HCT116 (cell line): ENCODE measurements around the gene PFKFB2. TPM values are rescaled to one million over a fixed set of nuclear protein-coding genes. Genes with fewer than 3 reads are reported as not detected.

Experiments
- ATAC-seq: fragments of 200-7000 bp; cut with Tn5 transposase; 2 replicates; pipeline ENCODE4 v1.9.1; 2020; ENCODE audit warnings: mild to moderate bottlenecking, moderate library complexity
- BruUV-seq: library from RNA; stranded (reverse); fragments of 400-500 nt; replicated peaks from 2 replicates; lab custom pipeline; 2021; lab: Mats Ljungman, UMichigan
- CTCF ChIA-PET: fragments of 300-600 bp; sonication (Branson Sonifier 250); formaldehyde crosslinking; loops from one replicate; lab custom pipeline; 2021; ENCODE audit warnings: antibody characterized with exemption; lab: Charles Lee
- POLR2A ChIA-PET: fragments of 300-600, 350-600 bp; sonication (Branson Sonifier 250); formaldehyde crosslinking; loops from one replicate; lab custom pipeline; 2021; ENCODE audit warnings: antibody characterized with exemption; lab: Charles Lee
- RAD21 ChIA-PET, 2 experiments: fragments of 300-600 bp; sonication (Branson Sonifier 250); formaldehyde crosslinking; loops; one replicate each; lab custom pipeline; 2023; ENCODE audit warnings: low total read pairs in 2 of 2; ENCODE audit not compliant: uncharacterized antibody in 2 of 2, unreplicated experiment in 2 of 2, low non-redundant PET in 1 of 2; lab: Charles Lee
- DNase-seq: peaks from one replicate; pipeline ENCODE4 v3.0.0-alpha.2; 2010; ENCODE audit warnings: low read depth, low spot score
- H2AFZ ChIP-seq: fragments of 200-600 bp; shearing (Covaris generic), sonication (generic); 2 replicates; pipeline ENCODE4 v1.6.1; 2017; ENCODE audit warnings: low read depth, mixed run types, mixed read lengths, antibody characterized with exemption, low read length; ENCODE audit not compliant: poor library complexity, severe bottlenecking
- H3K27ac ChIP-seq: 2 replicates; pipeline ENCODE4 v1.5.1; 2012; ENCODE audit warnings: low read depth, low read length
- H3K27me3 ChIP-seq: fragments of 200-600 bp; sonication (generic); 2 replicates; pipeline ENCODE4 v1.6.1; 2016; ENCODE audit warnings: mixed run types, low read length, mixed read lengths; ENCODE audit not compliant: insufficient read depth
- H3K36me3 ChIP-seq, 2 experiments: fragments of 200-500 bp in 1 of 2; fragments of 200-600 bp in 1 of 2; sonication (Bioruptor generic) in 1 of 2; sonication (generic) in 1 of 2; 2 replicates each; pipeline versions ENCODE4 v1.5.1 to v1.6.1; 2014 to 2016; ENCODE audit warnings: low read length in 2 of 2, inconsistent platforms in 1 of 2, mixed read lengths in 1 of 2, mixed run types in 1 of 2; ENCODE audit not compliant: insufficient read depth in 2 of 2, control insufficient read depth in 1 of 2
- H3K4me1 ChIP-seq, 2 experiments: fragments of 200-600 bp in 1 of 2; sonication (generic) in 1 of 2; 2 replicates each; pipeline versions ENCODE4 v1.5.1 to v1.6.1; 2012 to 2017; ENCODE audit warnings: low read length in 2 of 2, inconsistent platforms in 1 of 2, mild to moderate bottlenecking in 1 of 2, mixed read lengths in 1 of 2, mixed run types in 1 of 2, moderate library complexity in 1 of 2; ENCODE audit not compliant: insufficient read depth in 2 of 2, control insufficient read depth in 1 of 2
- H3K4me2 ChIP-seq: fragments of 200-600 bp; sonication (generic); 2 replicates; pipeline ENCODE4 v1.6.1; 2017; ENCODE audit warnings: mixed run types, low read length, mixed read lengths
- H3K4me3 ChIP-seq, 2 experiments: fragments of 200-600 bp in 1 of 2; sonication (generic) in 1 of 2; replicated peaks in 1 of 2; 2 replicates each; pipeline ENCODE4 v1.5.1; 2011 to 2016; ENCODE audit warnings: low read length in 2 of 2, control low read depth in 1 of 2, low read depth in 1 of 2, mild to moderate bottlenecking in 1 of 2, mixed read lengths in 1 of 2, mixed run types in 1 of 2
- H3K79me2 ChIP-seq: fragments of 200-600 bp; sonication (generic); 2 replicates; pipeline ENCODE4 v1.6.1; 2017; ENCODE audit warnings: mild to moderate bottlenecking, mixed run types, low read length, moderate library complexity, mixed read lengths; ENCODE audit not compliant: insufficient read depth
- H3K9ac ChIP-seq: fragments of 200-600 bp; sonication (generic); 2 replicates; pipeline ENCODE4 v1.6.1; 2016; ENCODE audit warnings: low read length, mixed read lengths
- H3K9me2 ChIP-seq: fragments of 200-600 bp; sonication (generic), shearing (Covaris generic); 2 replicates; pipeline ENCODE4 v1.6.1; 2017; ENCODE audit warnings: mixed run types, mild to moderate bottlenecking, moderate library complexity; ENCODE audit not compliant: insufficient read depth
- H3K9me3 ChIP-seq, 2 experiments: fragments of 200-500 bp in 1 of 2; fragments of 200-600 bp in 1 of 2; sonication (Bioruptor generic) in 1 of 2; sonication (generic) in 1 of 2; 2 replicates each; pipeline ENCODE4 v1.6.1; 2014 to 2017; ENCODE audit warnings: low read length in 2 of 2, mixed read lengths in 2 of 2, inconsistent platforms in 1 of 2, low read depth in 1 of 2, mild to moderate bottlenecking in 1 of 2, mixed run types in 1 of 2, moderate library complexity in 1 of 2; ENCODE audit not compliant: control insufficient read depth in 1 of 2, insufficient read depth in 1 of 2
- H4K20me1 ChIP-seq: fragments of 200-600 bp; sonication (generic), shearing (Covaris generic); 2 replicates; pipeline ENCODE4 v1.6.1; 2017; ENCODE audit warnings: mixed run types, mild to moderate bottlenecking, moderate library complexity; ENCODE audit not compliant: insufficient read depth
- CBX3 ChIP-seq: IDR thresholded peaks from 2 replicates; pipeline ENCODE4 v1.6.1; 2012; ENCODE audit warnings: low read depth
- CTCF ChIP-seq, 3 experiments: fragments of 200-600 bp in 1 of 3; sonication (generic) in 1 of 3; IDR thresholded peaks in 2 of 3; conservative IDR thresholded peaks in 1 of 3; 2 replicates each; pipeline ENCODE4 v1.5.1; 2012 to 2017; ENCODE audit warnings: low read depth in 2 of 3, low read length in 2 of 3, antibody characterized with exemption in 1 of 3, borderline replicate concordance in 1 of 3, control low read depth in 1 of 3, mild to moderate bottlenecking in 1 of 3, mixed read lengths in 1 of 3, mixed run types in 1 of 3, moderate library complexity in 1 of 3; ENCODE audit not compliant: insufficient read depth in 1 of 3
- EGR1 ChIP-seq: IDR thresholded peaks from 2 replicates; pipeline ENCODE4 v1.6.1; 2012; ENCODE audit warnings: low read depth
- ELF1 ChIP-seq: IDR thresholded peaks from 2 replicates; pipeline ENCODE4 v1.6.1; 2012; ENCODE audit warnings: low read depth, borderline replicate concordance
- EZH2 ChIP-seq: fragments of 200-600 bp; sonication (generic); IDR thresholded peaks from 2 replicates; pipeline ENCODE4 v1.6.1; 2017; ENCODE audit warnings: antibody characterized with exemption, mixed run types
- EZH2phosphoT487 ChIP-seq: fragments of 200-600 bp; IDR thresholded peaks from 2 replicates; pipeline ENCODE4 v1.6.1; 2018; ENCODE audit warnings: antibody characterized with exemption, borderline replicate concordance
- FOSL1 ChIP-seq: IDR thresholded peaks from 2 replicates; pipeline ENCODE4 v1.6.1; 2012; ENCODE audit warnings: low read depth
- MAX ChIP-seq: IDR thresholded peaks from 2 replicates; pipeline ENCODE4 v1.6.1; 2012
- POLR2A ChIP-seq: IDR thresholded peaks from 2 replicates; pipeline ENCODE4 v1.7.0; 2011; ENCODE audit warnings: borderline replicate concordance; ENCODE audit not compliant: insufficient read depth, insufficient read length; ENCODE audit errors: extremely low read depth
- POLR2AphosphoS5 ChIP-seq: IDR thresholded peaks from 2 replicates; pipeline ENCODE4 v1.6.1; 2011; ENCODE audit warnings: mild to moderate bottlenecking, low read depth, low read length, moderate library complexity
- RAD21 ChIP-seq: IDR thresholded peaks from 2 replicates; pipeline ENCODE4 v1.6.1; 2012; ENCODE audit warnings: low read depth, mild to moderate bottlenecking
- SIN3A ChIP-seq: IDR thresholded peaks from 2 replicates; pipeline ENCODE4 v1.6.1; 2012; ENCODE audit warnings: low read depth
- SP1 ChIP-seq: IDR thresholded peaks from 2 replicates; pipeline ENCODE4 v1.6.1; 2012; ENCODE audit warnings: low read depth
- SRF ChIP-seq: IDR thresholded peaks from 2 replicates; pipeline ENCODE4 v1.6.1; 2012; ENCODE audit warnings: low read depth
- TCF7L2 ChIP-seq: IDR thresholded peaks from 2 replicates; pipeline ENCODE4 v1.7.0; 2011; ENCODE audit warnings: borderline replicate concordance, inconsistent platforms; ENCODE audit not compliant: insufficient read depth, insufficient read length; ENCODE audit errors: extremely low read depth
- YY1 ChIP-seq: IDR thresholded peaks from 2 replicates; pipeline ENCODE4 v1.6.1; 2011; ENCODE audit warnings: low read length, low read depth, moderate library complexity, mild to moderate bottlenecking; ENCODE audit not compliant: insufficient replicate concordance; ENCODE audit errors: extremely low read depth
- ZNF274 ChIP-seq: fragments of 200-500 bp; sonication (Bioruptor generic); IDR thresholded peaks from 2 replicates; pipeline ENCODE4 v1.6.1; 2014; ENCODE audit warnings: mild to moderate bottlenecking, low read depth, low read length, inconsistent platforms
- intact Hi-C: fragments of 100-400 bp; cut with micrococcal nuclease; formaldehyde crosslinking; loops from 2 replicates; pipeline ENCODE4 v1.10.0; 2022
- total RNA-seq: library from RNA; stranded (reverse); gene quantifications from one replicate; pipeline ENCODE4 v1.2.1, GENCODE V29; 2021; ENCODE audit not compliant: unreplicated experiment
- TF ChIP-seq, protein P1 (sequence below): IDR thresholded peaks from 2 replicates; pipeline ENCODE4 v1.6.1; 2012

Gene PFKFB2
- total RNA-seq, 1 experiment from 2014 or later = 13.9 TPM

DNA sequence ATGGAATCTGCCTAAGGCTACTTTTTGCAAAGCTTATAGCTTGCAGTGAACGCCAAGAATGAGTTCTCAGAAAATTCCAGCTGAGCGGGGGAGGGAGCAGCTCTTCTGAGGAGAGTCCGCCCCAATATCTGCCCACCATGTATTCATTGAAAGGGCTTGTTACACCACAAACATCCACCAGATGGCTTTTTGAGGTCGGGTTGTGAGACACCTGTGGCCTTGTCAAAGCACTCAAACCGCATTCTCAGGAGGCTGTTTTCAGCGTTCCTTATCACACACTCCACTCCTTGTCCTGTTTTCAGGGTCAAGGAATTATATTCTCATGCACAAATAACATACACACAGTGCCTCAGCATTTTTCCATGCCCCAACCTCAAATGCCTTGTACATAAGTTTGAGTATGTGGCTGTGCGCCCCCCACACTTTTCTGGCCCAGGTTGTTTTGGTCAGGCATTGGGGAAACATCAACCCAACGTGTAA, 31.7 kb downstream of the PFKFB2 start (continued):
- TF ChIP-seq CTCF (IDR thresholded peaks at IDR 0.05 in 2 of 3, conservative IDR thresholded peaks at IDR 0.05 in 1 of 3; ENCODE audit: borderline replicate concordance in 1 of 3, insufficient read depth in 1 of 3, low read depth in 2 of 3, low read length in 2 of 3) = peak; percentile 61 to 84 (median 62)

DNA sequence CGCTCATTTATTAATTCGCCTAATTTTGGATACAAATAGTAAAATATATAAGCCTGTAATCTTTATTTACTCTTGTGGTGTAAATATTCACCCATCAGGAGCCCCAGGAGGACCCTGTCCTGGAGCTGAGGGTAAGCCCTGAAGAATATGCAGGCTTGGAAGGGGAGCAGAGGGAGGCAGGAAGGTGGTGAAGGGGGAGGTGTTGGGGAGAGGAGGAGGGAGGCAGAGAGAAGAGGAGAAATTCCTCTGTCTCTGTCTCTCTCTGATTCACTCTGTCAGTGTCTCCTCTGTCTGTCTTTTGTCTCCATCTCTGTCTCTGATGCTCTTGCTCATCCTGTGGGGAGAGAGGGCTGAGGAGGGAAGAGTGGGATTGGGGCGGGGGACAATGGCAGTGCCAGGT, 32.8 kb downstream of the PFKFB2 start:
- H3K9ac ChIP-seq = no peak overlapping the region
- no peak overlapping the region for H3K27ac ChIP-seq
- ATAC-seq = no peak
- no peak overlapping the region for H3K4me3 ChIP-seq
- TF ChIP-seq SP1 = no peak
- TF ChIP-seq ZNF274 = no peak
- no peak for TF ChIP-seq SRF
- no peak for TF ChIP-seq MAX
- no peak for TF ChIP-seq EGR1
- no peak for TF ChIP-seq EZH2phosphoT487
- TF ChIP-seq POLR2AphosphoS5 = no peak
- no peak for TF ChIP-seq YY1
- no peak for TF ChIP-seq POLR2A
- TF ChIP-seq TCF7L2 = no peak
- TF ChIP-seq SIN3A = no peak
- no peak for TF ChIP-seq ELF1
- TF ChIP-seq CBX3 = no peak
- no peak for TF ChIP-seq FOSL1
- TF ChIP-seq, protein P1, sequence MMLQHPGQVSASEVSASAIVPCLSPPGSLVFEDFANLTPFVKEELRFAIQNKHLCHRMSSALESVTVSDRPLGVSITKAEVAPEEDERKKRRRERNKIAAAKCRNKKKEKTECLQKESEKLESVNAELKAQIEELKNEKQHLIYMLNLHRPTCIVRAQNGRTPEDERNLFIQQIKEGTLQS = no peak
- no peak for TF ChIP-seq EZH2
- TF ChIP-seq RAD21 = no peak
- TF ChIP-seq, all 23 proteins: peak for 0
- H3K9me2 ChIP-seq = no peaks in the 10 kb centered on the region; the same call in 1 of the 2 replicates
- no peak overlapping the region for H3K4me2 ChIP-seq
- DNase-seq = no peak
- BruUV-seq = no TSS peak
- H3K9me3 ChIP-seq = no peaks in the 10 kb centered on the region
- no peaks in the 10 kb centered on the region for H3K36me3 ChIP-seq
- ChIA-PET CTCF (interaction anchor here (0.8 to 2.1 kb wide), 2 partner anchors 320 to 414 kb away, joined by 3 to 49 read pairs; no protein-coding TSS in a partner anchor), POLR2A (no interaction called here), RAD21 (no interaction called here)
- intact Hi-C loops = loop anchor here (10.0 kb wide), 1 partner anchor 589 kb away; no protein-coding TSS in a partner anchor
- 0 out of 2 replicates have a peak, but pooled peaks cover 3% of the 10 kb centered on the region for H3K27me3 ChIP-seq
- H3K79me2 ChIP-seq = no peaks in the 10 kb centered on the region
- H3K4me1 ChIP-seq = peaks cover 0 to 4% of the 10 kb centered on the region in 2 experiments; a peak in 2 of 4 replicates
- H4K20me1 ChIP-seq = no peaks in the 10 kb centered on the region
- H2AFZ ChIP-seq = no peak overlapping the region
